ENCODE data around the gene INAFM2.

GRCh38 chr15:40346579-40347558, 23.4 kb downstream of the INAFM2 start:
- TF ChIP-seq CTCF (conservative IDR thresholded peaks at IDR 0.05; ENCODE audit: low read length), result no peak
- TF ChIP-seq EZH2phosphoT487 (IDR thresholded peaks at IDR 0.05; ENCODE audit: borderline replicate concordance, low read depth, low read length), result no peak

Data from OCI-LY7 (cell line).